Fibroblast of mammary gland (primary cell): ENCODE measurements around the gene C5AR1.

Experiments used
- DNase-seq: peaks from one replicate; pipeline ENCODE4 v3.0.0-alpha.2; 2010; ENCODE audit warnings: low read depth
- H3K4me3 ChIP-seq: 2 replicates; pipeline ENCODE4 v1.5.1; 2011; ENCODE audit warnings: low read depth, mild to moderate bottlenecking, low read length, moderate library complexity; ENCODE audit not compliant: control insufficient read depth
- TF ChIP-seq, protein P1 (sequence below): conservative IDR thresholded peaks from 2 replicates; pipeline ENCODE4 v1.5.1; 2011; ENCODE audit warnings: low read depth, low read length, inconsistent platforms; ENCODE audit not compliant: control insufficient read depth, insufficient read depth

C5AR1 gene

DNA sequence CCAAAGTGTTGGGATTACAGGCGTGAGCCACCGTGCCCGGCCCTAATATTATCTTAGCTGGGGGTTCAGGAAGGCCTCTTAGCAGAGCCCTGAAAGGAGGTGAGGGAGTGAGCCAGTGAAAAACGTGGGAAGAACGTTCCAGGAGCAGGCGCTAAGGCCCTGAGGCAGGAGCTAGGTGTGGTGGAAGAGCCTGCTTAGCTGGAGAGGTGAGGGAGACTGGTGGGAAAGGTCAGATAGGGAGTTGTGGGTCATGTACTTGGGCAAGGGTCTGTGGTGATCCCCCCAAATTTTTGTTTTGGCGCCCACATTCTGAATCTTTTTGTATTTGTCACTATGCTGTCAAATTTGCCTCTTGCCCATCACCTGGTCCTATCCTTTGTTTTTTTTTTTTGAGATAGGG lies 40.1 kb upstream of the C5AR1 start:
- no peak for DNase-seq
- TF ChIP-seq, protein P1, sequence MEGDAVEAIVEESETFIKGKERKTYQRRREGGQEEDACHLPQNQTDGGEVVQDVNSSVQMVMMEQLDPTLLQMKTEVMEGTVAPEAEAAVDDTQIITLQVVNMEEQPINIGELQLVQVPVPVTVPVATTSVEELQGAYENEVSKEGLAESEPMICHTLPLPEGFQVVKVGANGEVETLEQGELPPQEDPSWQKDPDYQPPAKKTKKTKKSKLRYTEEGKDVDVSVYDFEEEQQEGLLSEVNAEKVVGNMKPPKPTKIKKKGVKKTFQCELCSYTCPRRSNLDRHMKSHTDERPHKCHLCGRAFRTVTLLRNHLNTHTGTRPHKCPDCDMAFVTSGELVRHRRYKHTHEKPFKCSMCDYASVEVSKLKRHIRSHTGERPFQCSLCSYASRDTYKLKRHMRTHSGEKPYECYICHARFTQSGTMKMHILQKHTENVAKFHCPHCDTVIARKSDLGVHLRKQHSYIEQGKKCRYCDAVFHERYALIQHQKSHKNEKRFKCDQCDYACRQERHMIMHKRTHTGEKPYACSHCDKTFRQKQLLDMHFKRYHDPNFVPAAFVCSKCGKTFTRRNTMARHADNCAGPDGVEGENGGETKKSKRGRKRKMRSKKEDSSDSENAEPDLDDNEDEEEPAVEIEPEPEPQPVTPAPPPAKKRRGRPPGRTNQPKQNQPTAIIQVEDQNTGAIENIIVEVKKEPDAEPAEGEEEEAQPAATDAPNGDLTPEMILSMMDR: no peak
- no peak overlapping the region for H3K4me3 ChIP-seq

DNA sequence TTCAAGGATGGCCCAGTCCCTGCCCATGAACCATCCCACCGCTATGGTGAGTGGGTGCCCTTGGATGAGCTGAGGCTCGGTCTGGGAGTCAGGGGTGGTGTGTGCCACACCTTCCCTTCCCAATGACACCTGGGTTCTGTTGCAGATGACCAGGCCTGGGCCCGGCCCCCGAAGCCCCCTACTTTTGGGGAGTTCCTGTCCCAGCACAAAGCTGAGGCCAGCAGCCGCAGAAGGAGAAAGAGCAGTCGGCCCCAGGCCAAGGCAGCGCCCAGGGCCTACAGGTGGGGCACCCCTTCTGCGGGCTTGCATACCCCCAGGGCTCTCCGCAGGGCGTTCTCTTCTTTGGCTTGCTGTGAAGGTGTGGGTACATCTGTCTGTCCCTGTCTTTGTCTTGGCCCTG lies 39.3 kb upstream of the C5AR1 start:
- TF ChIP-seq, protein P1: no peak
- H3K4me3 ChIP-seq: no peak overlapping the region

DNA sequence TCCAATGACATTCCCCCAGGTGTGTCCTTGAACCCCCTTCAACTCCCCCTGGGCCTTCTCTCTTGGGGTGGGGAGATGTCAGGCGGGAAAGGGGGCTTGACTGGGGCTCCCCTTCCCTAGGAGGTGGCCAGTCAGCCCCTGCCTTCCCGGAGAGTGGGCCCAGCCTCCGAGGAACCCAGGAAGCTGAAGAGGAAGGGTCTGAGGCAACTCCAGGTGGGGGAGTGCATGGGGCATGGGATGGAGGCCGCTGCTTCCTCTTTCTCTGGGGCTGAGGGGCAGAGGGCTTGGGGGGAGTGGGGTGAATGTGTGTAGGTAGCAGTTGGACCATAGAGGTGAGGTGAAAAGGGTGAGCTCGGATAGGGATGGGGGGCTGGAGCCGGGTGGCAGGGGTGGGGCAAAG lies 37.7 kb upstream of the C5AR1 start:
- TF ChIP-seq, protein P1: no peak
- no peak for DNase-seq
- no peak overlapping the region for H3K4me3 ChIP-seq

More for the DNA sequence above, 39.3 kb upstream of the C5AR1 start:
- no peak for DNase-seq

DNA sequence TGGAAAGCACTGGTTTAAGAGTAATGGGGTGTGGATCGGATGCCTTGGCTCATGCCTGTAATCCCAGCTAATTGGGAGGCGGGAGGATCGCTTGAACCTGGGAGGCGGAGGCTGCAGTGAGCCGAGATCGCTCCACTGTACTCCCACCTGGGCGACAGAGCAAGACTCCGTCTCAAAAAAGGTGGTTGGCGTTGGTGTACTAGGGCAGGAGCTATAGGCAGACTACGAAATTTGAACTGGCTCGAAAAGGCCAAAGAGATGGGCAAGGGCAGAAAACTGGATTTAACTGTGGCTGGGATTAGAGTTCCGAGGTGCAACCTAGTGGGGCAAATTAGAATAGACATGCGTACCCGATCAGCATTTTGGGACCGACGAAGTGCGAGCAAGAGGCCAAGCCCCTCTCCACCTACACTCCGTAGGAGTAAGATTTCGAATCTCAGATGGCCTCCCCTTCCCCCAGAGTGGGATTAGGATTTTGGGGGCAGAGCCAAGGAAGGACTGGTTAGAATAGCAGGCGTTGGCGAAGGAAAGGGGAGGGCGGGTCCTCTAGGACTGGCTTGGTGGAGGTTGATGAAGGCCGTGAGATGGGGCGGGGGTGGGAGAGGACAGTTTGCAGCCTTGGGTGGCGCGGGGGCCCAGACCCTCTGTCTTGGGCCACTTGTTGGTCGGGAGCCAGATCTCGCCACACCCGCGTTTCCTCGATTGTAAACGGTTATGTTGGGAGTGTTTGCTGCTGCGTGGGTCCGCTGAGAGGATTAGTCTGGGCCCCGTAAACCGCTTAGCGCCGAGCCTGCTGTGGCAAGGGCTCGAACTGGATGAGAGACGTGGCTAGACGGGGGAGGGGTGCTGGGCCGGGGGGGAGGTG lies 37.0 kb upstream of the C5AR1 start:
- peak overlapping the region; percentile 71 for H3K4me3 ChIP-seq
- DNase-seq: peak; percentile 25
- TF ChIP-seq, protein P1: no peak

DNA sequence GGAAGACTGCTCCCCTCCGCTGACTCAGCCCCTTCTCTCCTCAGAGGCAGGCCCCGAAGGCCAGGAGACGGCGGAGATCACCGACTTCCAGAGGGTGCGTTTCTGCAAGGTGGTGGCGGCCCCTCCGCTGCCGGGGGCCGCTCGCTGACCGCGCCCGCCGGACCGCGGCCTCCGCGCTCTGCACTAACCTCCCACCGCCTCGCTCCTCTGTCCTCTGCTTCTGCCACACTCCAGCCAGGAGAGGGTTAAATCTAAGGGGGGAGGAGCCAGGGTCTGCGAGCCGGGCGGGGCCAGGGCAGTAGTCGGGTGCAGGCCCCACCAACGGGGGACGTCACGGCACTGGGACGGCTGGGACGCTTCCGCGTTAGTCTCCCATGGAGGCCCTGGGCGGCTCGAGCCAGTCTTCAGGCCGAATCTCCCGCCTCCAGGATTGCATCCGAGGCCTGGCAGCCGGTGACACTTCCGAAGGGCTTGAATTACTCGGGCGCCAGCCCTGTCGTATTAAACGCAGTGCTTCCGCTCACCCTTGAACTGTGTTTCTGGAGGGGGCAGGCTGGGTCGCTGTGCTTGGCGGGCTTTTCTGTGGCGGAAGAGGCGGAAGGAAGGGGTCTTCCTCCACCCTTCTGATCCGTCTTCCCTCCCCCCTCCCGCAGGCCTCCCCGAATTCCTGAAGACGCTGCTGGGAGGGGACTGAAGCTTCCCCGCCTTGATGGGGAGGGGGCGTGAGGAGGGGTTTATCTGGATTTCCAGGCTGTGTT lies 36.2 kb upstream of the C5AR1 start:
- TF ChIP-seq, protein P1: no peak
- peak; percentile 92 for DNase-seq
- H3K4me3 ChIP-seq: peak overlapping the region; percentile 71

DNA sequence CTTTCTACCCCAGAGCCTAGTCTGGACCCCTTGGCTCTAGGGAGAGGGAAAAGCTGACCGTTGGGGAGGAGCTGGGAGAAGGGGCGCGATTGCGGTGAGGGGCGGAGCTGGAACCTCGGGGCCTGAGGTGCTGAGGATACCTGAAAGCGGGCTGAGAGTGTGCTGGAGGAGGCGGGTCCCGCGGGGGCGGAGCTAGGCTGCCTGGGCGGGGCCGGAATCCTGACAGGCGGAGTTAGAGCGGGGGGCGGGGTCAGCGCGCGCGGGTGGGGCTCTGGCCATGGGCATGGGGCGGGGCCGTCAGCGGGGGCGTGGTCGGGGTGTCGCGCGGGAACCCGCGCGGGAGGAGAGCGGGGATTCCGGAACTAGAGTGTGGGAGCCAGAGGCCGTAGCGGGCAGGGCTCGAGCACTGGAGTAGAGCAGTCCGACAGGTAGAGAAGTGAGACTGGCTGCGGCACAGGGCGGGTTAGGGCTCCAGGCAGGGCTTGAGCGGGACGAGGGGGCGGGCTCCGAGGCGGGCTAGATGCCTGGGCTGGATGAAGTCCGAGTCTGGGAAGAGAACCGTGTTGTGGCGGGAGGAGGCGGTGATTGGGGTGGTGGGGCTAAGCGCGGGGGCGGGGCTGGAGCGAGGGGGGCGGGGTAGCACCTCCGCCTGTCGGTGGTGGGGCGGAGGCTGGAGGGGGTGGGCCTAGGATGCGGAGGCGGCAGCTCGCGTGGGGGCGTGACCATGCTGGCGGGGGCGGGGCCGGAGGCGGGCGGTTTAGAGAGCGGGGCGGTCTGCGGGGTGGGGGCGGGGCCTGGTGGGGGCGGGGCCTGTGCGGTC lies 35.4 kb upstream of the C5AR1 start, which contains the start of gene INAFM1:
Gene INAFM1 (plus strand): TSS at position 815 of the 820 bp plus-strand sequence. CDS start 35 bp downstream, outside the sequence.
- TF ChIP-seq, protein P1: no peak
- peak; percentile 89 for DNase-seq
- H3K4me3 ChIP-seq: peak within 1 kb of the TSS; percentile 71
